ENCODE results near the gene UMOD. TPM values are rescaled to one million over a fixed set of nuclear protein-coding genes. Genes with fewer than 3 reads are reported as not detected.

UMOD gene
- total and polyA plus RNA-seq, 2 donors (not counting 3 experiments of a cell fraction or from before 2014, with no cell fraction given) = not detected

DNA sequence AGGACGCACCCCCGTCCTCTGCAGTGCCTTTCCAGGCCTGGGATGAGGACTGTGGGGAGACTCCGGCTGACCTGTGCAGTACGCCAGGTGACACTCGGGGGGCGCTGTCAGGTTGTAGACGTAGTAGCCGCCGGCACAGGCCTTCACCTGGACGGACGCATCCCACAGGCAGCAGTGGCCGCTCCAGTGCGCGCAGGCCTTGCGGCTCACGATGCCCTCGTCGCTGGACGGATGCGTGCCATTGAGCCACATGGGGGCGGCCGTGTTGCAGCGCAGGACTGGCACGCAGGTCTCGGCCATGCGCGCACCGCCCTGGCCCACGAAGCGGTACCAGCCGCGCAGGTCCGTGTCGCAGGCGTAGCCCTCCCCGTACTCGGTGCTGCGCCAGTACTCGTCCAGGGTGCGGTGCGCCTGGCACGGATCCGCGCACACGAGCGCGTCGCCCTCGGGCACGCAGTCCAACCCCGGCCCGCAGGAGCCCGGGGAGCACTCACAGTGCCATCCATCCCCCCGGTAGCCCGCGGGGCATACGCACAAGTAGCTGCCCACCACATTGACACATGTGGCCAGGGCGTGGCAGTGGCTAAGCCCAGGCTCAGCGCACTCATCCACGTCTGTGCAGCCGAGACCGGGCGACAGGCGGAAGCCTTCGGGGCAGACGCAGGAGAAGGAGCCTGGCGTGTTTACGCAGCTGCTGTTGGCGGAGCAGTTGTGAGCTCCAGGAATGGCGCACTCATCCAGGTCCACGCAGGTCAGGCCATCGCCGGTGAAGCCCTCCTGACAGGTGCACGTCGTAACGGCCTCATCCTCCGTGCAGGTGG, 3.9 kb downstream of the UMOD start:
- no peak for FAIRE-seq
- no TSS peak for BruUV-seq (replicated peaks)
- intact Hi-C loops (cut with micrococcal nuclease) (no loop called here), dilution Hi-C loops (cut with MboI; ENCODE audit: extremely low pct_ligation_motif_present, low sequenced_read_pairs) (no loop called here)
- H3K79me2 ChIP-seq (ENCODE audit: control insufficient read depth, insufficient read depth, low read length) = no peaks in the 10 kb centered on the region
- ChIA-PET CTCF (interaction anchor here (1.4 kb wide), 1 partner anchor 48 kb away, joined by 3 read pairs; no protein-coding TSS in a partner anchor), POLR2A (no interaction called here)
- H3K9me3 ChIP-seq (replicated peaks; ENCODE audit: control insufficient read depth, insufficient read depth, low read length) = no peaks in the 10 kb centered on the region
- H3K27ac ChIP-seq (ENCODE audit: insufficient read depth, low read depth, low read length) = no peak overlapping the region
- no peak overlapping the region for H3K9ac ChIP-seq (replicated peaks; ENCODE audit: extremely low read depth, insufficient read depth, low read length)
- H2AFZ ChIP-seq (ENCODE audit: low read depth, low read length) = no peak overlapping the region
- no peaks in the 10 kb centered on the region for H3K36me3 ChIP-seq (ENCODE audit: control insufficient read depth in 2 of 2, extremely low read depth in 1 of 2, insufficient read depth in 2 of 2, low read length in 2 of 2)
- DNase-seq (ENCODE audit: low read depth, low spot score) = no peak
- TF ChIP-seq, protein P1, sequence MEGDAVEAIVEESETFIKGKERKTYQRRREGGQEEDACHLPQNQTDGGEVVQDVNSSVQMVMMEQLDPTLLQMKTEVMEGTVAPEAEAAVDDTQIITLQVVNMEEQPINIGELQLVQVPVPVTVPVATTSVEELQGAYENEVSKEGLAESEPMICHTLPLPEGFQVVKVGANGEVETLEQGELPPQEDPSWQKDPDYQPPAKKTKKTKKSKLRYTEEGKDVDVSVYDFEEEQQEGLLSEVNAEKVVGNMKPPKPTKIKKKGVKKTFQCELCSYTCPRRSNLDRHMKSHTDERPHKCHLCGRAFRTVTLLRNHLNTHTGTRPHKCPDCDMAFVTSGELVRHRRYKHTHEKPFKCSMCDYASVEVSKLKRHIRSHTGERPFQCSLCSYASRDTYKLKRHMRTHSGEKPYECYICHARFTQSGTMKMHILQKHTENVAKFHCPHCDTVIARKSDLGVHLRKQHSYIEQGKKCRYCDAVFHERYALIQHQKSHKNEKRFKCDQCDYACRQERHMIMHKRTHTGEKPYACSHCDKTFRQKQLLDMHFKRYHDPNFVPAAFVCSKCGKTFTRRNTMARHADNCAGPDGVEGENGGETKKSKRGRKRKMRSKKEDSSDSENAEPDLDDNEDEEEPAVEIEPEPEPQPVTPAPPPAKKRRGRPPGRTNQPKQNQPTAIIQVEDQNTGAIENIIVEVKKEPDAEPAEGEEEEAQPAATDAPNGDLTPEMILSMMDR (IDR thresholded peaks at IDR 0.05; ENCODE audit: extremely low read depth in 1 of 2, insufficient read depth in 1 of 2, low read depth in 1 of 2, low read length in 2 of 2) = no peak
- TF ChIP-seq EZH2 (IDR thresholded peaks at IDR 0.05; ENCODE audit: borderline replicate concordance, low read depth, low read length, severe bottlenecking) = no peak
- no peak for TF ChIP-seq MYC (IDR thresholded peaks at IDR 0.05; ENCODE audit: low read depth, low read length)
- no peak for TF ChIP-seq GATA2 (IDR thresholded peaks at IDR 0.05; ENCODE audit: insufficient read depth, insufficient read length, low read depth, low read length)
- no peak for TF ChIP-seq POLR2A (IDR thresholded peaks at IDR 0.05; ENCODE audit: low read depth, low read length)
- H4K20me1 ChIP-seq (replicated peaks; ENCODE audit: control insufficient read depth, extremely low read depth, insufficient read depth, low read length) = no peaks in the 10 kb centered on the region
- no peaks in the 10 kb centered on the region for H3K4me1 ChIP-seq (ENCODE audit: control insufficient read depth, extremely low read depth, insufficient read depth, low read length)
- H3K27me3 ChIP-seq (ENCODE audit: control insufficient read depth in 2 of 2, insufficient read depth in 2 of 2, low read length in 2 of 2) = no peaks in the 10 kb centered on the region
- no peak overlapping the region for H3K4me2 ChIP-seq (ENCODE audit: insufficient read depth, low read length)
- no peak overlapping the region for H3K4me3 ChIP-seq (replicated peaks in 1 of 3; ENCODE audit: insufficient read depth in 1 of 3, low read depth in 1 of 3, low read length in 3 of 3)
- no peaks in the 10 kb centered on the region for H3K9me1 ChIP-seq (replicated peaks; ENCODE audit: control insufficient read depth, extremely low read depth, insufficient read depth, low read length)
